Measurements from ENCODE around the gene AADACL2. TPM values are rescaled to one million over a fixed set of nuclear protein-coding genes. Genes with fewer than 3 reads are reported as not detected.

Gene AADACL2
- total RNA-seq, 4 donors from 2014 or later, result 0.21 TPM; not detected in 3

DNA sequence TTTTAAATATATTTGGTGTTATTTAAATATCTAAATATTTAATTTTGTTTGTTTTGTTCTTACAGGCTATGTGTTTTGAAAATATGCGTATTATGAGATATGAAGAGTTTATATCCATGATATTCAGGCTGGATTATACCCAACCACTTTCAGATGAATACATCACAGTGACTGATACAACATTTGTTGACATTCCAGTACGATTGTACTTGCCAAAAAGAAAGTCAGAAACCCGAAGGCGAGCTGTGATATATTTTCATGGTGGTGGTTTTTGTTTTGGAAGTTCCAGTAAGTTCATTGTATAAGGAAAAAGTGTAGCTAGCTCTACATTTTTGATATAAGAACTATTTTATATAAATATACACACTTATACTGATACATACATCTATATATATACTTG is 6.9 kb downstream of the AADACL2 start:
- Histone ChIP-seq H3K36me3 (no peaks in the 10 kb centered on the region), H3K4me3 (no peak overlapping the region), H3K4me1 (no peaks in the 10 kb centered on the region), H3K27ac (no peak overlapping the region), H3K27me3 (no peaks in the 10 kb centered on the region), H3K9me3 (no peaks in the 10 kb centered on the region)
- intact Hi-C loops (cut with DNase I; ENCODE audit: low total_unique reads), result no loop called here
- TF ChIP-seq POLR2A (IDR thresholded peaks at IDR 0.05), result no peak
- no peak for TF ChIP-seq CTCF (IDR thresholded peaks at IDR 0.05)
- no peak for DNase-seq

- Histone ChIP-seq H3K27ac (no peak overlapping the region), H3K9me3 (peaks cover 0 to 3% of the 10 kb centered on the region in 2 donors), H3K36me3 (no peaks in the 10 kb centered on the region), H3K4me1 (no peaks in the 10 kb centered on the region), H3K4me3 (no peak overlapping the region), H3K27me3 (no peaks in the 10 kb centered on the region)
- intact Hi-C loops (cut with DNase I; ENCODE audit: low total_unique reads), result no loop called here
- no peak for DNase-seq
- TF ChIP-seq CTCF (IDR thresholded peaks at IDR 0.05) (no peak), POLR2A (IDR thresholded peaks at IDR 0.05) (no peak)
Observed at GRCh38 chr3:151743855-151744254, 10.1 kb downstream of the AADACL2 start.

DNA sequence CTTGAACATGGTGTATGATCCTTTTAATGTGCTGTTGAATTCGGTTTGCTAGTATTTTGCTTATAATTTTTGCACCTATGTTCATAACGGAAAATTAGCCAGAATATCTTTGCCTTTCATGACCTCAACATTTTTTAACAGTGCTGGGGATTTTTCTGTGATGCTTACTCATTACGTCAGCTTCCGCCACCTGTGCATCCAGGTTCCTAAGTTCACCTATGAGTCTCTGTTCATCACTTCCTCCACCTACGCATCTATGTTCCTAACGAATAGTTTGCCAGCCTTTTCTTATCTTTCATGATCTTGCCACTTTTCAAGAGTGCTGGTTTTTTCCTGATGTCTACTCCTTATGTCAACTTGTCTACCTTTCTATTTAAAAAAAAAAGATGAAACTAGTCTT is 16.5 kb downstream of the AADACL2 start:
- no peaks in the 10 kb centered on the region for H3K27me3 ChIP-seq
- H3K9me3 ChIP-seq, result peaks cover 0 to 3% of the 10 kb centered on the region in 2 donors
- H3K4me1 ChIP-seq, result no peaks in the 10 kb centered on the region
- H3K4me3 ChIP-seq, result no peak overlapping the region
- intact Hi-C loops (cut with DNase I; ENCODE audit: low total_unique reads), result no loop called here
- DNase-seq, result no peak
- H3K36me3 ChIP-seq, result no peaks in the 10 kb centered on the region
- no peak overlapping the region for H3K27ac ChIP-seq
- TF ChIP-seq CTCF (IDR thresholded peaks at IDR 0.05) (no peak), POLR2A (IDR thresholded peaks at IDR 0.05) (no peak)

- intact Hi-C loops (cut with DNase I; ENCODE audit: low total_unique reads), result no loop called here
- Histone ChIP-seq H3K27ac (no peak overlapping the region), H3K9me3 (peaks cover 0 to 3% of the 10 kb centered on the region in 2 donors), H3K4me3 (no peak overlapping the region), H3K36me3 (no peaks in the 10 kb centered on the region), H3K4me1 (no peaks in the 10 kb centered on the region), H3K27me3 (no peaks in the 10 kb centered on the region)
- no peak for TF ChIP-seq CTCF (IDR thresholded peaks at IDR 0.05)
- TF ChIP-seq POLR2A (IDR thresholded peaks at IDR 0.05), result no peak
- DNase-seq, result no peak
Observed at GRCh38 chr3:151750678-151751077, 17.0 kb downstream of the AADACL2 start.

DNA sequence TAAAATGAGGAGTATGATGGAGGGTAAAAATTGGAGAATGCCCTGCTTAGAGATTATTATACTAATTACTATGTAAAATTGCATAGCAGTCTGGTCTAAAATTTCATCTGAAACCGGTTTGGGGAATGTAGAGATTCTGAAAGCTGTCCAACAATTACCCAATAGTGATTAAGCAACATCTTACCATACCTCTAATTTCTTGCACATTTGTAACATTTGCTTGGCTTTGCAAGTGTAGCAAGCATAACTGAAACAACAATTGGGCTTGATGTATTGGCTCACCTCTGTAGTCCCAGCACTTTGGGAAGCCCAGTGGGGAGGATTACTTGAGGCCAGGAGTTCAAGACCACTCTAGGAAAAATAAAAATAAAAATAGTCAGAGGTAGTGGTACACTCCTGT is 17.4 kb downstream of the AADACL2 start:
- Histone ChIP-seq H3K27ac (no peak overlapping the region), H3K4me3 (no peak overlapping the region), H3K4me1 (no peaks in the 10 kb centered on the region), H3K36me3 (no peaks in the 10 kb centered on the region), H3K9me3 (peaks cover 0 to 3% of the 10 kb centered on the region in 2 donors), H3K27me3 (no peaks in the 10 kb centered on the region)
- intact Hi-C loops (cut with DNase I; ENCODE audit: low total_unique reads), result no loop called here
- TF ChIP-seq CTCF (IDR thresholded peaks at IDR 0.05) (no peak), POLR2A (IDR thresholded peaks at IDR 0.05) (no peak)
- DNase-seq, result no peak

Data from uterus (tissue), 4 donors.